ENCODE data around the gene TTC7B.

Gene TTC7B

GRCh38 chr14:90626550-90626949 is 189.7 kb downstream of the TTC7B start:
- no peaks in the 10 kb centered on the region for H3K79me1 ChIP-seq (ENCODE audit: low read length)
- H3K23ac ChIP-seq (ENCODE audit: low read length) = no peak overlapping the region
- no peaks in the 10 kb centered on the region for H3K4me1 ChIP-seq (ENCODE audit: control insufficient read depth, low read depth, low read length)
- H3K4ac ChIP-seq (ENCODE audit: low read depth, low read length) = no peak overlapping the region
- H3K4me3 ChIP-seq (ENCODE audit: low read length) = no peak overlapping the region
- H2BK15ac ChIP-seq (replicated peaks; ENCODE audit: low read depth) = no peak overlapping the region
- no CpG with 5 or more reads among the region's 7 CpGs for WGBS (ENCODE audit: extremely low coverage, insufficient coverage, low lambda C conversion rate)
- H4K8ac ChIP-seq (ENCODE audit: low read depth, low read length) = no peak overlapping the region
- no peak overlapping the region for H3K56ac ChIP-seq (ENCODE audit: low read length)
- no peak overlapping the region for H2AK5ac ChIP-seq (ENCODE audit: low read length)
- no peak overlapping the region for H3K9ac ChIP-seq (ENCODE audit: low read length)
- H3K4me2 ChIP-seq (ENCODE audit: low read length) = no peak overlapping the region
- H2BK5ac ChIP-seq (ENCODE audit: low read length) = no peak overlapping the region
- no peak overlapping the region for H4K5ac ChIP-seq (ENCODE audit: low read length)
- H3K27me3 ChIP-seq (ENCODE audit: insufficient read depth, low read length, poor library complexity) = no peaks in the 10 kb centered on the region
- no peaks in the 10 kb centered on the region for H3K79me2 ChIP-seq (ENCODE audit: control insufficient read depth, insufficient read depth, low read length)
- H3K18ac ChIP-seq (ENCODE audit: low read length) = no peak overlapping the region
- no peak overlapping the region for H2BK120ac ChIP-seq (ENCODE audit: low read depth, low read length)
- no peaks in the 10 kb centered on the region for H3K36me3 ChIP-seq (ENCODE audit: control insufficient read depth, insufficient read depth, low read length)
- no peak for DNase-seq
- no peak overlapping the region for H3K27ac ChIP-seq (ENCODE audit: low read depth, low read length)

GRCh38 chr14:90625445-90625844 is 190.8 kb downstream of the TTC7B start:
- Histone ChIP-seq H4K5ac (ENCODE audit: low read length) (no peak overlapping the region), H3K4me1 (ENCODE audit: control insufficient read depth, low read depth, low read length) (no peaks in the 10 kb centered on the region), H3K27ac (ENCODE audit: low read depth, low read length) (no peak overlapping the region), H3K9ac (ENCODE audit: low read length) (no peak overlapping the region), H3K4ac (ENCODE audit: low read depth, low read length) (no peak overlapping the region), H3K36me3 (ENCODE audit: control insufficient read depth, insufficient read depth, low read length) (no peaks in the 10 kb centered on the region), H3K79me1 (ENCODE audit: low read length) (no peaks in the 10 kb centered on the region), H3K56ac (ENCODE audit: low read length) (no peak overlapping the region), H3K27me3 (ENCODE audit: insufficient read depth, low read length, poor library complexity) (no peaks in the 10 kb centered on the region), H2BK120ac (ENCODE audit: low read depth, low read length) (no peak overlapping the region), H4K8ac (ENCODE audit: low read depth, low read length) (no peak overlapping the region), H3K18ac (ENCODE audit: low read length) (no peak overlapping the region), H3K4me2 (ENCODE audit: low read length) (no peak overlapping the region), H2BK5ac (ENCODE audit: low read length) (no peak overlapping the region), H3K23ac (ENCODE audit: low read length) (no peak overlapping the region), H3K4me3 (ENCODE audit: low read length) (no peak overlapping the region), H3K79me2 (ENCODE audit: control insufficient read depth, insufficient read depth, low read length) (no peaks in the 10 kb centered on the region), H2BK15ac (replicated peaks; ENCODE audit: low read depth) (no peak overlapping the region), H2AK5ac (ENCODE audit: low read length) (no peak overlapping the region)
- no peak for DNase-seq
- no CpG with 5 or more reads among the region's 8 CpGs for WGBS (ENCODE audit: extremely low coverage, insufficient coverage, low lambda C conversion rate)

GRCh38 chr14:90624732-90625400 is 191.4 kb downstream of the TTC7B start:
- Histone ChIP-seq H3K9ac (ENCODE audit: low read length) (no peak overlapping the region), H3K27ac (ENCODE audit: low read depth, low read length) (no peak overlapping the region), H2BK15ac (replicated peaks; ENCODE audit: low read depth) (no peak overlapping the region), H2BK120ac (ENCODE audit: low read depth, low read length) (no peak overlapping the region), H3K18ac (ENCODE audit: low read length) (no peak overlapping the region), H3K4me1 (ENCODE audit: control insufficient read depth, low read depth, low read length) (no peaks in the 10 kb centered on the region), H2BK5ac (ENCODE audit: low read length) (no peak overlapping the region), H3K4me3 (ENCODE audit: low read length) (no peak overlapping the region), H4K5ac (ENCODE audit: low read length) (no peak overlapping the region), H3K79me1 (ENCODE audit: low read length) (no peaks in the 10 kb centered on the region), H3K23ac (ENCODE audit: low read length) (no peak overlapping the region), H3K56ac (ENCODE audit: low read length) (no peak overlapping the region), H3K4me2 (ENCODE audit: low read length) (no peak overlapping the region), H2AK5ac (ENCODE audit: low read length) (no peak overlapping the region), H3K4ac (ENCODE audit: low read depth, low read length) (no peak overlapping the region), H3K36me3 (ENCODE audit: control insufficient read depth, insufficient read depth, low read length) (no peaks in the 10 kb centered on the region), H3K79me2 (ENCODE audit: control insufficient read depth, insufficient read depth, low read length) (no peaks in the 10 kb centered on the region), H4K8ac (ENCODE audit: low read depth, low read length) (no peak overlapping the region), H3K27me3 (ENCODE audit: insufficient read depth, low read length, poor library complexity) (no peaks in the 10 kb centered on the region)
- DNase-seq = peak; percentile 67
- no CpG with 5 or more reads among the region's 14 CpGs for WGBS (ENCODE audit: extremely low coverage, insufficient coverage, low lambda C conversion rate)

GRCh38 chr14:90624227-90624626 is 192.0 kb downstream of the TTC7B start:
- Histone ChIP-seq H2BK15ac (replicated peaks; ENCODE audit: low read depth) (no peak overlapping the region), H3K36me3 (ENCODE audit: control insufficient read depth, insufficient read depth, low read length) (no peaks in the 10 kb centered on the region), H2BK5ac (ENCODE audit: low read length) (no peak overlapping the region), H2BK120ac (ENCODE audit: low read depth, low read length) (no peak overlapping the region), H3K4me3 (ENCODE audit: low read length) (no peak overlapping the region), H2AK5ac (ENCODE audit: low read length) (no peak overlapping the region), H3K9ac (ENCODE audit: low read length) (no peak overlapping the region), H3K79me1 (ENCODE audit: low read length) (no peaks in the 10 kb centered on the region), H3K56ac (ENCODE audit: low read length) (no peak overlapping the region), H3K23ac (ENCODE audit: low read length) (no peak overlapping the region), H3K79me2 (ENCODE audit: control insufficient read depth, insufficient read depth, low read length) (no peaks in the 10 kb centered on the region), H4K8ac (ENCODE audit: low read depth, low read length) (no peak overlapping the region), H3K27ac (ENCODE audit: low read depth, low read length) (no peak overlapping the region), H3K18ac (ENCODE audit: low read length) (no peak overlapping the region), H3K4me1 (ENCODE audit: control insufficient read depth, low read depth, low read length) (no peaks in the 10 kb centered on the region), H4K5ac (ENCODE audit: low read length) (no peak overlapping the region), H3K27me3 (ENCODE audit: insufficient read depth, low read length, poor library complexity) (no peaks in the 10 kb centered on the region), H3K4me2 (ENCODE audit: low read length) (no peak overlapping the region), H3K4ac (ENCODE audit: low read depth, low read length) (no peak overlapping the region)
- WGBS (ENCODE audit: extremely low coverage, insufficient coverage, low lambda C conversion rate) = no CpG with 5 or more reads among the region's 8 CpGs
- no peak for DNase-seq

GRCh38 chr14:90621201-90621600 is 195.0 kb downstream of the TTC7B start:
- H2BK120ac ChIP-seq (ENCODE audit: low read depth, low read length) = no peak overlapping the region

GRCh38 chr14:90620568-90621077 is 195.6 kb downstream of the TTC7B start:
- Histone ChIP-seq H2AK5ac (ENCODE audit: low read length) (no peak overlapping the region), H3K79me1 (ENCODE audit: low read length) (no peaks in the 10 kb centered on the region), H4K5ac (ENCODE audit: low read length) (no peak overlapping the region), H3K36me3 (ENCODE audit: control insufficient read depth, insufficient read depth, low read length) (no peaks in the 10 kb centered on the region), H3K23ac (ENCODE audit: low read length) (no peak overlapping the region), H3K27me3 (ENCODE audit: insufficient read depth, low read length, poor library complexity) (no peaks in the 10 kb centered on the region), H3K4ac (ENCODE audit: low read depth, low read length) (no peak overlapping the region), H3K4me1 (ENCODE audit: control insufficient read depth, low read depth, low read length) (peaks cover 4% of the 10 kb centered on the region), H4K8ac (ENCODE audit: low read depth, low read length) (no peak overlapping the region), H3K56ac (ENCODE audit: low read length) (no peak overlapping the region), H2BK120ac (ENCODE audit: low read depth, low read length) (no peak overlapping the region), H3K4me3 (ENCODE audit: low read length) (no peak overlapping the region), H3K4me2 (ENCODE audit: low read length) (no peak overlapping the region), H2BK15ac (replicated peaks; ENCODE audit: low read depth) (no peak overlapping the region), H3K9ac (ENCODE audit: low read length) (no peak overlapping the region), H3K79me2 (ENCODE audit: control insufficient read depth, insufficient read depth, low read length) (no peaks in the 10 kb centered on the region), H3K18ac (ENCODE audit: low read length) (no peak overlapping the region), H3K27ac (ENCODE audit: low read depth, low read length) (no peak overlapping the region), H2BK5ac (ENCODE audit: low read length) (no peak overlapping the region)
- DNase-seq = no peak
- no CpG with 5 or more reads among the region's 7 CpGs for WGBS (ENCODE audit: extremely low coverage, insufficient coverage, low lambda C conversion rate)

More at GRCh38 chr14:90621201-90621600, 195.0 kb downstream of the TTC7B start:
- Histone ChIP-seq H3K4me1 (ENCODE audit: control insufficient read depth, low read depth, low read length) (peaks cover 2% of the 10 kb centered on the region), H4K8ac (ENCODE audit: low read depth, low read length) (no peak overlapping the region), H3K23ac (ENCODE audit: low read length) (no peak overlapping the region), H2BK5ac (ENCODE audit: low read length) (no peak overlapping the region), H3K56ac (ENCODE audit: low read length) (no peak overlapping the region), H3K36me3 (ENCODE audit: control insufficient read depth, insufficient read depth, low read length) (no peaks in the 10 kb centered on the region), H3K79me2 (ENCODE audit: control insufficient read depth, insufficient read depth, low read length) (no peaks in the 10 kb centered on the region), H3K9ac (ENCODE audit: low read length) (no peak overlapping the region), H4K5ac (ENCODE audit: low read length) (no peak overlapping the region), H2AK5ac (ENCODE audit: low read length) (no peak overlapping the region), H3K4ac (ENCODE audit: low read depth, low read length) (no peak overlapping the region), H3K4me2 (ENCODE audit: low read length) (no peak overlapping the region), H3K79me1 (ENCODE audit: low read length) (no peaks in the 10 kb centered on the region), H3K18ac (ENCODE audit: low read length) (no peak overlapping the region), H3K27ac (ENCODE audit: low read depth, low read length) (no peak overlapping the region), H2BK15ac (replicated peaks; ENCODE audit: low read depth) (no peak overlapping the region), H3K4me3 (ENCODE audit: low read length) (no peak overlapping the region), H3K27me3 (ENCODE audit: insufficient read depth, low read length, poor library complexity) (no peaks in the 10 kb centered on the region)
- DNase-seq = no peak
- WGBS (ENCODE audit: extremely low coverage, insufficient coverage, low lambda C conversion rate) = no CpG with 5 or more reads among the region's 32 CpGs
